Choroid plexus epithelial cell (primary cell): ENCODE measurements around the gene WDR83.

Experiments used
- DNase-seq: peaks from one replicate; pipeline ENCODE4 v3.0.0-alpha.2; 2010; ENCODE audit warnings: low read depth
- H3K4me3 ChIP-seq: 2 replicates; pipeline ENCODE4 v1.5.1; 2011; ENCODE audit warnings: low read depth, mild to moderate bottlenecking, control low read depth, low read length, moderate library complexity
- TF ChIP-seq, protein P1 (sequence below): conservative IDR thresholded peaks from 2 replicates; pipeline ENCODE4 v1.5.1; 2011; ENCODE audit warnings: low read depth, mild to moderate bottlenecking, control low read depth, inconsistent platforms, low read length, moderate library complexity

WDR83 gene

DNA sequence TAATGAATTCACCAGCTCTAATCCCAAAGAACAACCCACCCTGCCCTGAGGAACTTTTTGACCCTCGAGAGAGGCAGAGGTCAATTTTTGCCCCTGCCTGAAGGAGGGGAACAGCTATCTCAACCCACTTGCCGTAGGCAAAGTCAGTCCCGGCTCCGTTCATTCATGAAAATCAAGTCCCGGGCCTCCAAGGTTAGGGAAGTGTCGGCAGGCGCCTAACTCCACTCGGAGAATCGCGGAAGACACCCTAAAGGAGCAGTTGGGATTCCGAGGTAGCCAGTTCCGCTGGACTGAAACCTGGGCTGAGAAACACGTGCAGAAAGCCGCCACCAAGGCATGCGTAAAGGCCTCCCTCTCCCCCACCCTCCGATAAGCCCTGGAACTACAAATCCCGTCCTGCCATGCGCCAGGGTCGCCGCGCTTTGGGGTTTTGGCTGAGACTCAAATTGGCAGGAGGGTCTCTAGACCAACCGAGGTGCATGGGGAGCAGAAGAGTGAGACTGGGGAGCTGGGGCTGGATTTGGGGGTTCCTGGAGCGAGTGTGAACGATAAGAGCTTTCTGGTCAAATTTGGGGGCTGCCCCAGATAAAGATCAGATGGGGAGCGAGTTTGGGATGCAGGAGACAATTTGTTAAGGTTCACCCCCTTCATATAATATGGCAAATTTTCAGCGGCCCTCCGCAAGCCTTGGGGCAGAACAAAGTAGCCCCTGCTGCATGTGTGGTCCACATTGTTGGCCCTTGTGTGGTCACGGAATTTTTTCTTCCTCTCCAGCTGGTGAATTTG, 57.2 kb downstream of the WDR83 start, which contains the start of gene TNPO2:
Gene TNPO2 (minus strand): TSS at position 292 of the 786 bp plus-strand sequence. CDS start 2,955 bp downstream, outside the sequence.
- peak; percentile 71 for DNase-seq
- H3K4me3 ChIP-seq: peak within 1 kb of the TSS; percentile 78
- TF ChIP-seq, protein P1, sequence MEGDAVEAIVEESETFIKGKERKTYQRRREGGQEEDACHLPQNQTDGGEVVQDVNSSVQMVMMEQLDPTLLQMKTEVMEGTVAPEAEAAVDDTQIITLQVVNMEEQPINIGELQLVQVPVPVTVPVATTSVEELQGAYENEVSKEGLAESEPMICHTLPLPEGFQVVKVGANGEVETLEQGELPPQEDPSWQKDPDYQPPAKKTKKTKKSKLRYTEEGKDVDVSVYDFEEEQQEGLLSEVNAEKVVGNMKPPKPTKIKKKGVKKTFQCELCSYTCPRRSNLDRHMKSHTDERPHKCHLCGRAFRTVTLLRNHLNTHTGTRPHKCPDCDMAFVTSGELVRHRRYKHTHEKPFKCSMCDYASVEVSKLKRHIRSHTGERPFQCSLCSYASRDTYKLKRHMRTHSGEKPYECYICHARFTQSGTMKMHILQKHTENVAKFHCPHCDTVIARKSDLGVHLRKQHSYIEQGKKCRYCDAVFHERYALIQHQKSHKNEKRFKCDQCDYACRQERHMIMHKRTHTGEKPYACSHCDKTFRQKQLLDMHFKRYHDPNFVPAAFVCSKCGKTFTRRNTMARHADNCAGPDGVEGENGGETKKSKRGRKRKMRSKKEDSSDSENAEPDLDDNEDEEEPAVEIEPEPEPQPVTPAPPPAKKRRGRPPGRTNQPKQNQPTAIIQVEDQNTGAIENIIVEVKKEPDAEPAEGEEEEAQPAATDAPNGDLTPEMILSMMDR: no peak
